Measurements from ENCODE around the gene GRIN3B. TPM values are rescaled to one million over a fixed set of nuclear protein-coding genes. Genes with fewer than 3 reads are reported as not detected.
A peak's percentile ranks its signal among the peaks of the same experiment; 100 is the strongest.

The GRIN3B gene
- total RNA-seq, 4 donors from 2014 or later = not detected

DNA sequence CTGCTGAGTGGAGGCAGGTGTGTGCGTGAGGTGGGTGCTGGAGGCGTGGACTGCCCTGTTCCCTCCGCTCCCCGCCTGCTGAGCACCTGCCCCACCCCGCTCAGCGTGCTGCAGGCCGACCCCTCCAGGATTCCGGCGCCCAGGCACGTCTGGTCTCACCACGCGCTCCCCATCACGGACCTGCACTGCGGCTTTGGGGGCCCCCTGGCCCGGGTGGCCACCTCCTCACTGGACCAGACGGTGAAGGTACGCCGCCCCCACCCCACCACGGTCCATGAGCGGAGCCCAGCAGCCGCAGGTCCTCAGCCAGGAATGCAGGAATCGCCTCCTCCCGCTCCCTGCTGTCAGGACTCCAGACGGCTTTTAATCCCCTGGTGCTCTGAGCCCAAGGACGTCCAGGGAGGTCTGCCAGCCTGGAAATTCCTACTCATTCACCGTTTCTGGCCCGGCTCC, 10.1 kb upstream of the GRIN3B start:
- Histone ChIP-seq H3K9me3 (no peaks in the 10 kb centered on the region), H3K36me3 (peaks cover 0 to 38% of the 10 kb centered on the region in 2 donors), H3K27ac (no peak overlapping the region), H3K27me3 (no peaks in the 10 kb centered on the region), H3K4me1 (peaks cover under 1 to 1% of the 10 kb centered on the region in 2 donors), H3K4me3 (no peak overlapping the region)
- in situ Hi-C loops (cut with MboI; ENCODE audit: low sequenced_read_pairs in 4 of 4) = loop anchor here in 1 of 4 donors (25.0 kb wide), 1 partner anchor 128 kb away; the partner anchor contains the start of genes CFD and ELANE
- intact Hi-C loops (cut with DNase I; ENCODE audit: low total_unique reads) = no loop called here
- DNase-seq (no peak), ATAC-seq (no peak)
- no peak for TF ChIP-seq POLR2A (IDR thresholded peaks at IDR 0.05)

DNA sequence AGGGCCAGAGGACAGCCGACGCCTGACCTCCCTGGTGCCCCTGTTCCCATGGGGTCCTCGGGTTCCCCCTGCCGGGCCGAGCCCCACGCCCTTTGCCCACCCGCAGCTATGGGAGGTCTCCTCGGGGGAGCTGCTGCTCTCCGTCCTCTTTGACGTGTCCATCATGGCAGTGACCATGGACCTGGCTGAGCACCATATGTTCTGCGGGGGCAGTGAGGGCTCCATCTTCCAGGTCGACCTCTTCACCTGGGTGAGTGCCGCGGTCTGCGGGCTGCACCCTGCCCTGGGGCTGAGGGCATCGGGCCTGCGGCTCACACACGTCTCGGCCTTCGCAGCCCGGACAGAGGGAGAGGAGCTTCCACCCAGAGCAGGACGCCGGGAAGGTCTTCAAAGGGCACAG, 9.5 kb upstream of the GRIN3B start:
- Histone ChIP-seq H3K4me3 (no peak overlapping the region), H3K27ac (no peak overlapping the region), H3K36me3 (peaks cover 0 to 36% of the 10 kb centered on the region in 2 donors), H3K4me1 (no peaks in the 10 kb centered on the region), H3K9me3 (no peaks in the 10 kb centered on the region), H3K27me3 (peaks cover under 1 to 2% (median 2%) of the 10 kb centered on the region in 3 donors)
- ATAC-seq = no peak
- TF ChIP-seq, protein P1, sequence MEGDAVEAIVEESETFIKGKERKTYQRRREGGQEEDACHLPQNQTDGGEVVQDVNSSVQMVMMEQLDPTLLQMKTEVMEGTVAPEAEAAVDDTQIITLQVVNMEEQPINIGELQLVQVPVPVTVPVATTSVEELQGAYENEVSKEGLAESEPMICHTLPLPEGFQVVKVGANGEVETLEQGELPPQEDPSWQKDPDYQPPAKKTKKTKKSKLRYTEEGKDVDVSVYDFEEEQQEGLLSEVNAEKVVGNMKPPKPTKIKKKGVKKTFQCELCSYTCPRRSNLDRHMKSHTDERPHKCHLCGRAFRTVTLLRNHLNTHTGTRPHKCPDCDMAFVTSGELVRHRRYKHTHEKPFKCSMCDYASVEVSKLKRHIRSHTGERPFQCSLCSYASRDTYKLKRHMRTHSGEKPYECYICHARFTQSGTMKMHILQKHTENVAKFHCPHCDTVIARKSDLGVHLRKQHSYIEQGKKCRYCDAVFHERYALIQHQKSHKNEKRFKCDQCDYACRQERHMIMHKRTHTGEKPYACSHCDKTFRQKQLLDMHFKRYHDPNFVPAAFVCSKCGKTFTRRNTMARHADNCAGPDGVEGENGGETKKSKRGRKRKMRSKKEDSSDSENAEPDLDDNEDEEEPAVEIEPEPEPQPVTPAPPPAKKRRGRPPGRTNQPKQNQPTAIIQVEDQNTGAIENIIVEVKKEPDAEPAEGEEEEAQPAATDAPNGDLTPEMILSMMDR (IDR thresholded peaks at IDR 0.05 in 4 of 5, conservative IDR thresholded peaks at IDR 0.05 in 1 of 5) = no peak
- TF ChIP-seq POLR2A (IDR thresholded peaks at IDR 0.05) = no peak
- in situ Hi-C loops (cut with MboI; ENCODE audit: low sequenced_read_pairs in 4 of 4) (loop anchor here in 1 of 4 donors (25.0 kb wide), 1 partner anchor 128 kb away; the partner anchor contains the start of genes CFD and ELANE), intact Hi-C loops (cut with DNase I; ENCODE audit: low total_unique reads) (no loop called here)
- DNase-seq = no peak

DNA sequence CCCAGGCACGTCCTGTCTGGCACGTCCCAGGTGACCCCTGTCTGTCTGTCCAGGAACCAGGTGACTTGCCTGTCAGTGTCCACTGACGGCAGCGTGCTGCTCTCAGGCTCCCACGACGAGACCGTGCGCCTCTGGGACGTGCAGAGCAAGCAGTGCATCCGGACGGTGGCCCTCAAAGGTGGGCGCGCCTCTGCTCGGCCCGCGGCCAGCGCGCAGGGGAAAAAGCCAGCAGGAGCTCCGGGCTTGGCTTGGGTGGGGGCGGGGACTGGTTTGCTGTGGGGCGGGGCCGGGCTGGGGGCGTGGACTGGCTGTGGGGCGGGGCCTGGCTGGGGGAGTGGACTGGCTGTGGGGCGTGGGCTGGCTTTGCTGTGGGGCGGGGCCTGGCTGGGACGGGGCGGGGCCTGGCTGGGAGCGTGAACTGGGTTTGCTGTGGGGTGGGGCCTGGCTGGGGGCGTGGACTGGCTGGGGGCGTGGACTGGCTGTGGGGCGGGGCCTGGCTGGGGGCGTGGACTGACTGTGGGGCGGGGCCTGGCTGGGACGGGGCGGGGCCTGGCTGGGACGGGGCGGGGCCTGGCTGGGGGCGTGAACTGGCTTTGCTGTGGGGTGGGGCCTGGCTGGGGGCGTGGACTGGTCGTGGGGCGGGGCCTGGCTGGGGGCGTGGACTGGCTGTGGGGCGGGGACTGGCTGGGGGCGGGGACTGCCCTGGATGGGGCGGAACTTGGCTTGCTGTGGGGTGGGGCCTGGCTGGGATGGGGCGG, 8.9 kb upstream of the GRIN3B start:
- TF ChIP-seq POLR2A (IDR thresholded peaks at IDR 0.05) = no peak
- TF ChIP-seq, protein P1 (IDR thresholded peaks at IDR 0.05 in 4 of 5, conservative IDR thresholded peaks at IDR 0.05 in 1 of 5) = no peak
- Histone ChIP-seq H3K4me1 (peaks cover 0 to 6% of the 10 kb centered on the region in 2 donors), H3K27me3 (peaks cover 7 to 8% (median 8%) of the 10 kb centered on the region in 3 donors), H3K9me3 (no peaks in the 10 kb centered on the region), H3K4me3 (no peak overlapping the region), H3K36me3 (peaks cover 0 to 30% of the 10 kb centered on the region in 2 donors), H3K27ac (peak overlapping the region in 1 of 4 donors; percentile 18)
- in situ Hi-C loops (cut with MboI; ENCODE audit: low sequenced_read_pairs in 4 of 4) (loop anchor here in 1 of 4 donors (25.0 kb wide), 1 partner anchor 129 kb away; the partner anchor contains the start of genes CFD and ELANE), intact Hi-C loops (cut with DNase I; ENCODE audit: low total_unique reads) (no loop called here)
- DNase-seq (peak in 1 of 2 donors; percentile 44), ATAC-seq (peak in 1 of 2 donors; percentile 39)

DNA sequence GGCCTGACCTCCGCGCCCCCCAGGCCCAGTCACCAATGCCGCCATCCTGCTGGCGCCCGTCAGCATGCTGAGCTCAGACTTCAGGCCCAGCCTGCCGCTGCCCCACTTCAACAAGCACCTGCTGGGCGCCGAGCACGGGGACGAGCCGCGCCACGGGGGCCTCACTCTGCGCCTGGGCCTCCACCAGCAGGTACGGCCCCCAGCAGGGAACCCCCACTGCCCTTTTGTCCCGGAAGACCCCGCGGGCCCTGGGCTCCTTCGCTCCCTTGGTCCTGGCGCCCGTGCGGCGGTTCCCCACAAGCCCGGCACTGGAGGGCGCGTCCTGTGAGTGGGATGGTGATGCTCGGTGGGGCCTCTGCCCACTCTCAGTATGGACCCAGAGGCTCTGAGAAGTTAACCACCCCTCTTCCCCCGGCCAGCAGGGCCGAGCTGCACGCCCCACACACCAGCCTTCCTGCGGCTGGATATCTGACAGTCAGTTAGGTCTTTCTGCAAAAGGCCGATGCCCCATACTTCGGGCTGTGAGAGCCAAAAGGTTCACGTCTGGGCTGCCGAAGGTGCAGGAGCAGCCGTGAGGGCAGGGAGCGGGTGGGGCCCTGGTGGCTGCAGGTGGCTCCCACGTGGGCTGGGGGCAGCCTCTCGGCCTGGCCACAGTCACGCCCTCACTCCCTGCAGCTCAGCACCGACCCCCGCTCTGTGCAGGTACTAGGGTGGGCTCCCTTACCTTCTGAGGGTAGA, 8.1 kb upstream of the GRIN3B start:
- intact Hi-C loops (cut with DNase I; ENCODE audit: low total_unique reads) (no loop called here), in situ Hi-C loops (cut with MboI; ENCODE audit: low sequenced_read_pairs in 4 of 4) (loop anchor here in 1 of 4 donors (25.0 kb wide), 1 partner anchor 130 kb away; the partner anchor contains the start of genes CFD and ELANE)
- DNase-seq (no peak), ATAC-seq (no peak)
- Histone ChIP-seq H3K4me1 (peaks cover 0 to 9% of the 10 kb centered on the region in 2 donors), H3K27me3 (peaks cover 14 to 16% (median 15%) of the 10 kb centered on the region in 3 donors), H3K4me3 (no peak overlapping the region), H3K9me3 (no peaks in the 10 kb centered on the region), H3K27ac (no peak overlapping the region), H3K36me3 (peaks cover 0 to 29% of the 10 kb centered on the region in 2 donors)
- no peak for TF ChIP-seq POLR2A (IDR thresholded peaks at IDR 0.05)
- TF ChIP-seq, protein P1 (IDR thresholded peaks at IDR 0.05 in 4 of 5, conservative IDR thresholded peaks at IDR 0.05 in 1 of 5) = no peak
